ENCODE data around the gene TCF4.

The TCF4 gene

DNA sequence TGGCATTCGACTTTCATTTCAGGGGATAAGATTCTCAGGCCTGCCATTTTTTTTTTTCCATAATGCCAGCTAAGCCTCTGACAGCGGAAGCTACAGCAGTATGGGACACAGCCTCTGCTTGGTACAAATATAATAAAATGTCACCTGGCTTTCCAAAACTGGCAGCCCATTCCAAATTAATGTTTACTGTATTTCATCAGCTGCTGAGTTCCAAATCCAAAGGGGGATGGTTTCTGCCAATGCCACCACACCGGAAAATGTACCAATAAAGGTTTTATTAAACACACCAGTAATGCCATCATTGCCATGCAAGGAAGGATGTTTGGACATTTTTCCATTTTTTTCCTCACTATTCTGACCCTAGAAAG lies 352.9 kb downstream of the TCF4 start:
- peaks cover 47% of the 10 kb centered on the region for H3K79me2 ChIP-seq (ENCODE audit: low read length)
- H3K9me3 ChIP-seq (replicated peaks; ENCODE audit: insufficient read depth, low read length) = no peaks in the 10 kb centered on the region
- H3K4me3 ChIP-seq (ENCODE audit: low read length) = no peak overlapping the region
- peaks cover 7% of the 10 kb centered on the region; the same call in 1 of the 2 replicates for H3K36me3 ChIP-seq (replicated peaks; ENCODE audit: insufficient read depth, low read length)
- H2AFZ ChIP-seq (ENCODE audit: low read length) = no peak overlapping the region
- no peak for DNase-seq
- H4K20me1 ChIP-seq (ENCODE audit: insufficient read depth, low read length) = no peaks in the 10 kb centered on the region
- peaks cover 15% of the 10 kb centered on the region for H3F3A ChIP-seq (ENCODE audit: insufficient read depth, low read length)
- TF ChIP-seq EZH2 (optimal IDR thresholded peaks at IDR 0.05; ENCODE audit: low read depth, low read length) (no peak), EZH2phosphoT487 (IDR thresholded peaks at IDR 0.05; ENCODE audit: low read length) (no peak)
- TF ChIP-seq, protein P1, sequence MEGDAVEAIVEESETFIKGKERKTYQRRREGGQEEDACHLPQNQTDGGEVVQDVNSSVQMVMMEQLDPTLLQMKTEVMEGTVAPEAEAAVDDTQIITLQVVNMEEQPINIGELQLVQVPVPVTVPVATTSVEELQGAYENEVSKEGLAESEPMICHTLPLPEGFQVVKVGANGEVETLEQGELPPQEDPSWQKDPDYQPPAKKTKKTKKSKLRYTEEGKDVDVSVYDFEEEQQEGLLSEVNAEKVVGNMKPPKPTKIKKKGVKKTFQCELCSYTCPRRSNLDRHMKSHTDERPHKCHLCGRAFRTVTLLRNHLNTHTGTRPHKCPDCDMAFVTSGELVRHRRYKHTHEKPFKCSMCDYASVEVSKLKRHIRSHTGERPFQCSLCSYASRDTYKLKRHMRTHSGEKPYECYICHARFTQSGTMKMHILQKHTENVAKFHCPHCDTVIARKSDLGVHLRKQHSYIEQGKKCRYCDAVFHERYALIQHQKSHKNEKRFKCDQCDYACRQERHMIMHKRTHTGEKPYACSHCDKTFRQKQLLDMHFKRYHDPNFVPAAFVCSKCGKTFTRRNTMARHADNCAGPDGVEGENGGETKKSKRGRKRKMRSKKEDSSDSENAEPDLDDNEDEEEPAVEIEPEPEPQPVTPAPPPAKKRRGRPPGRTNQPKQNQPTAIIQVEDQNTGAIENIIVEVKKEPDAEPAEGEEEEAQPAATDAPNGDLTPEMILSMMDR (IDR thresholded peaks at IDR 0.05; ENCODE audit: low read length) = no peak
- no peaks in the 10 kb centered on the region for H3K9me2 ChIP-seq (replicated peaks; ENCODE audit: insufficient read depth, low read length)
- H3K4me1 ChIP-seq (ENCODE audit: low read length) = peaks cover 31% of the 10 kb centered on the region
- H3K9ac ChIP-seq (ENCODE audit: low read length) = no peak overlapping the region
- peak overlapping the region; percentile 11; the same call in 1 of the 2 replicates for H3K4me2 ChIP-seq (ENCODE audit: low read depth, low read length)
- no peak overlapping the region; the same call in 1 of the 2 replicates for H3K27ac ChIP-seq (ENCODE audit: low read length)
- H3K27me3 ChIP-seq (replicated peaks; ENCODE audit: insufficient read depth, low read length) = no peaks in the 10 kb centered on the region

DNA sequence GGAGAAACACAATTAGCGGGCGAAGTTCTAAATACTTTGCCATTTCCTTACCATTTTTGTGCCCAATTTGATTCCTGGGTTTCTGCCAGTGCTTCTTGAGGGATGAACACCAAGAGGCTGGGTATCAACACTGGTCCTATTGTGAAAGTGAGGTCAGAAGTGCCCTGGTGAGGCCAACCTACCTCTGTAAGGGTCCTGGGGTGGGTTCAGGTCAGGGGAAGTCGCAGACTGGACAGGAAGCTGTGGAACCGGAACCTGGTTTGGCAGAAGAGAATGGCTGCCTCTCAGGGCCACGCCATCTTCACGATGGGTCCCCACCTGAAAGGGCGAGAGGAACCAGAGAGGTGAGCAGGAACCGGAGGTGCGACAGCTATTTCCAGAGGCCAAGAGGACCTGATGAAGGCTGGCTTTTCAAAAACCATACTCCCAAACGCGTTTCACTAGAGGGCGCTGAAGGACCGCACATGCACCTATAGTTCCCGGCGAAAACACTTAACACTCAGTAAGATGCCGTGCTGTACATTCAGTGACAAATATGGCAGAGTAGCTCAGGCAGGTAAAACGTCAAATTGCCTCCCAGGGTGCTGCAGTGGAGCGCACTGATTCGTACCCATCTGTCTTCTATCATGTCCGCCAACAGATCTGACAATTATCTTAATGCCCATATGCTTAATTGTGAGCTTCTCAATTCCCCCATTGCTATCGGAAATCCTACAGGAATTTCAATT lies 353.5 kb downstream of the TCF4 start:
- Histone ChIP-seq H3F3A (ENCODE audit: insufficient read depth, low read length) (peaks cover 15% of the 10 kb centered on the region), H2AFZ (ENCODE audit: low read length) (no peak overlapping the region), H3K4me3 (ENCODE audit: low read length) (no peak overlapping the region), H4K20me1 (ENCODE audit: insufficient read depth, low read length) (no peaks in the 10 kb centered on the region), H3K4me2 (ENCODE audit: low read depth, low read length) (peak overlapping the region; percentile 11; the same call in 1 of the 2 replicates), H3K4me1 (ENCODE audit: low read length) (peaks cover 25% of the 10 kb centered on the region), H3K9me3 (replicated peaks; ENCODE audit: insufficient read depth, low read length) (no peaks in the 10 kb centered on the region), H3K36me3 (replicated peaks; ENCODE audit: insufficient read depth, low read length) (peaks cover 7% of the 10 kb centered on the region; the same call in 1 of the 2 replicates), H3K79me2 (ENCODE audit: low read length) (peaks cover 43% of the 10 kb centered on the region), H3K9me2 (replicated peaks; ENCODE audit: insufficient read depth, low read length) (no peaks in the 10 kb centered on the region), H3K27me3 (replicated peaks; ENCODE audit: insufficient read depth, low read length) (no peaks in the 10 kb centered on the region), H3K27ac (ENCODE audit: low read length) (no peak overlapping the region), H3K9ac (ENCODE audit: low read length) (no peak overlapping the region)
- peak; percentile 81 for DNase-seq
- TF ChIP-seq, protein P1 (IDR thresholded peaks at IDR 0.05; ENCODE audit: low read length) = peak; percentile 86
- TF ChIP-seq EZH2phosphoT487 (IDR thresholded peaks at IDR 0.05; ENCODE audit: low read length) = no peak

DNA sequence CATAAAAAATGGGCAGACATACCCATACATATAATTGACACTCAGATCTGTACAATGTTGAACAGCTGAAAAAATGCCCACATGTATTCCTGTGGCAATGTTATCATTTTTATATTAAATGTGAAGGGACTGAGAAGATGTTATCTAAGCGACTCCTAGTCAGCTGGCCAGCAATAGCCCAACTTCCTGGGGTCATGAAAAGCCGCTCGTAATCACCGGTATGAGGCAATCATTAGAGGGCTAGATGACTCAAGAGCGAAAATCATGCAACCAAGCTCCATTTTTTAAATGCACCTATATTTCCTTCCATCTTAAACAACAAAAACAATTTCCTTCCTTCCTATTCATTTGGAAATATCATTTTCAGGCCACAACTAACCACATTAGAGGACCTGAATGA lies 354.1 kb downstream of the TCF4 start:
- Histone ChIP-seq H3K36me3 (replicated peaks; ENCODE audit: insufficient read depth, low read length) (peaks cover 3% of the 10 kb centered on the region; the same call in 1 of the 2 replicates), H2AFZ (ENCODE audit: low read length) (no peak overlapping the region), H3K9me3 (replicated peaks; ENCODE audit: insufficient read depth, low read length) (no peaks in the 10 kb centered on the region), H3K4me2 (ENCODE audit: low read depth, low read length) (no peak overlapping the region), H3K27ac (ENCODE audit: low read length) (no peak overlapping the region), H3K79me2 (ENCODE audit: low read length) (peaks cover 38% of the 10 kb centered on the region), H3K4me1 (ENCODE audit: low read length) (peaks cover 24% of the 10 kb centered on the region), H3K9me2 (replicated peaks; ENCODE audit: insufficient read depth, low read length) (no peaks in the 10 kb centered on the region), H3K4me3 (ENCODE audit: low read length) (no peak overlapping the region), H3F3A (ENCODE audit: insufficient read depth, low read length) (peaks cover 15% of the 10 kb centered on the region), H3K27me3 (replicated peaks; ENCODE audit: insufficient read depth, low read length) (no peaks in the 10 kb centered on the region), H3K9ac (ENCODE audit: low read length) (no peak overlapping the region), H4K20me1 (ENCODE audit: insufficient read depth, low read length) (no peaks in the 10 kb centered on the region)
- no peak for DNase-seq
- TF ChIP-seq, protein P1 (IDR thresholded peaks at IDR 0.05; ENCODE audit: low read length) = no peak
- TF ChIP-seq EZH2 (optimal IDR thresholded peaks at IDR 0.05; ENCODE audit: low read depth, low read length) (no peak), EZH2phosphoT487 (IDR thresholded peaks at IDR 0.05; ENCODE audit: low read length) (no peak)
